GM12873 (cell line): ENCODE data around the gene C1QTNF1.

Source experiments
- TF ChIP-seq, protein P1 (sequence below): IDR thresholded peaks from 2 replicates; pipeline ENCODE4 v1.5.1; 2012; ENCODE audit warnings: low read depth, mild to moderate bottlenecking, moderate library complexity, low read length, control low read depth; ENCODE audit not compliant: insufficient read depth; ENCODE audit errors: missing control alignments

The C1QTNF1 gene

GRCh38 chr17:79039886-79040285 lies 15.9 kb downstream of the C1QTNF1 start:
- TF ChIP-seq, protein P1, sequence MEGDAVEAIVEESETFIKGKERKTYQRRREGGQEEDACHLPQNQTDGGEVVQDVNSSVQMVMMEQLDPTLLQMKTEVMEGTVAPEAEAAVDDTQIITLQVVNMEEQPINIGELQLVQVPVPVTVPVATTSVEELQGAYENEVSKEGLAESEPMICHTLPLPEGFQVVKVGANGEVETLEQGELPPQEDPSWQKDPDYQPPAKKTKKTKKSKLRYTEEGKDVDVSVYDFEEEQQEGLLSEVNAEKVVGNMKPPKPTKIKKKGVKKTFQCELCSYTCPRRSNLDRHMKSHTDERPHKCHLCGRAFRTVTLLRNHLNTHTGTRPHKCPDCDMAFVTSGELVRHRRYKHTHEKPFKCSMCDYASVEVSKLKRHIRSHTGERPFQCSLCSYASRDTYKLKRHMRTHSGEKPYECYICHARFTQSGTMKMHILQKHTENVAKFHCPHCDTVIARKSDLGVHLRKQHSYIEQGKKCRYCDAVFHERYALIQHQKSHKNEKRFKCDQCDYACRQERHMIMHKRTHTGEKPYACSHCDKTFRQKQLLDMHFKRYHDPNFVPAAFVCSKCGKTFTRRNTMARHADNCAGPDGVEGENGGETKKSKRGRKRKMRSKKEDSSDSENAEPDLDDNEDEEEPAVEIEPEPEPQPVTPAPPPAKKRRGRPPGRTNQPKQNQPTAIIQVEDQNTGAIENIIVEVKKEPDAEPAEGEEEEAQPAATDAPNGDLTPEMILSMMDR, result no peak

DNA sequence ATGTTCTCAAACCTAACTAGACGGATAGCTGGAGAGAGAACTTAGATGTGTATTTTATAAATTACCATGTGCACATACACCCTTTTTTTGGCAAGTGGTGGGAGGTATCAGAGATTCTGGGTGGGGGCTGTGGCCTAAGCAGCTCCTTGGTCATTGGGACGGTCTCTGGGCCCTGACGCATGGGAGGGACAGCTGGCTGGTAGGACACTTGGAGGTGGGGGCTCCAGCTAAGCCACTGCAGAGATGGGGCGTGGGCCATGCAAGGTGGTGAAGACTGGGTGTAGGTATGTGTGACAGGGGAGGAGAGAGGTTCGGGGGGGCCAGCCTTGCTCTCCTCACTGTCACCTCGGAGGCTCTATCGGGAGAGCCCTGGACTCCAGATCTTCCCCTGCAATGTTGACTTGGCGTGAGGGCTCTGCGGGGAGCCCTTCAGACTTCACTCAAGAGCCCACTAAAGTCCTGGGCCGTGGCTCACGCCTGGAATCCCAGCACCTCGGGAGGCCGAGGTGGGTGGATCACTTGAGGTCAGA lies 17.1 kb downstream of the C1QTNF1 start:
- TF ChIP-seq, protein P1, result no peak

DNA sequence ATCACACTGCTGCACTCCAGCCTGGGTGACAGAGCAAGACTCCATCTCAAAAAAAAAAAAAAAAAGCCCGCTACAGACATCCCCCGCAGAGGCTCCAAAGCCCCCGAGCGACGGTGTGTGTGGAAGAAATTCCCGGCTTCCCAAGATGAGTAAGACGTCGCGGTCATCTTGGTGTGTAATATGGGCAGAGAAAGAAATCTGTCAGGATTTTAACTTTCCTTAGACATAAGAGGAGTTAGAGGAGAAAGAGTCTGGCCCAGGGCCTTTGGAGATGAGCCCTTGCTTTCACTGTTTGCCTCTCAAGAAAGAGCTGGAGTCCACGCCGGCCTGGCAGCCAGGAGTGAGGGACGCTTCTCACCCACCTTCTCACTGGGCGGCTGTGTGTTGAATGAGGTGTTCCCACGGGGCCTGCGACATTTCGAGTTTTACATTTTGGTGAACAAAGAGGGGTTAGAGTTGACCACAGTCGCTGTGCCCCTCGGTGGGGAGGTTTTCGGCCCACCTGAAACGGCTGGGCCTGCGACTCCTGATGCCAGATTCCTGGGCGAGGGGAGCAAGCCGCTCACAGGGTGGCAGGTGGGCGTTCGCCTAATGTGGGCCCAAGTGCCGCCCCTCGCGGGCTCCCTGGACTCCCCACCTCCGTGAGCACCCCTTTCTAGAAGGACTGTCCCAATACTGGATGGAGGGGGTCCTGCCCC lies 17.9 kb downstream of the C1QTNF1 start:
- TF ChIP-seq, protein P1, result no peak

DNA sequence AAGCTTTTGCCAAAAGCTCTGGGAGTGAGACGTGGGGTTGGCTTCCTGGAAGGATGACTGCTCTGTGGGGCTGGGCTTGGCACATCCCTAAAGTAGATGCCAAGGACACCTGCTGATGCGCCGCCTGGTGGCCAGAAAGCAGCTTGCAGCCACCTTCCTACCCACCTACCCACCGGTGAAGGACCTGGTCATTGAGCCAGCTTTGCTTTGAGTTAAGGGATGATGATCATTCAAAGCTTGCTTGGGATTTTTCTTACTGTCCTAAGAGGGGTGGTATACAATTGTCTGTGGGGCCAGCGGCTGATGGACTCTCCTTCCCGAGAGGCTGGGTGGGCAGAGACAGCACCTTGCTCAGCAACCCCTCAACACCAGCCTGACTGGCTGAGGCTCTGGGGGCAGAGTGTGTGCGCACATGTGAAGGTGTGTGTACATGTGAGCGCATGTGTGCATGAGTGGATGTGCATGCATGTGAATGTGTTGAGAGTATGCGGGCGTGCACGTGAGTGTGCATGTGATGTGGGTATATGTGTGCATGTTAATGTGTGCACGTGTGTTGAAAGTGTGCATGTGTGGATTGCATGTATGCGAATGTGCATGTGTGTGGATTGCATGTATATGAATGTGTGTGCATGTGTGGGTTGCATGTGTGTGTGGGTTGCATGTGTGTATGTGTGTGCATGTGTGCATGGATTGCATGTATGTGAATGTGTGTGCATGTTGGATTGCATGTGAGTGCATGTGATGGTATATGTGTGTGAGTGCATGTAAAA lies 18.6 kb downstream of the C1QTNF1 start:
- TF ChIP-seq, protein P1, result peak; percentile 96

DNA sequence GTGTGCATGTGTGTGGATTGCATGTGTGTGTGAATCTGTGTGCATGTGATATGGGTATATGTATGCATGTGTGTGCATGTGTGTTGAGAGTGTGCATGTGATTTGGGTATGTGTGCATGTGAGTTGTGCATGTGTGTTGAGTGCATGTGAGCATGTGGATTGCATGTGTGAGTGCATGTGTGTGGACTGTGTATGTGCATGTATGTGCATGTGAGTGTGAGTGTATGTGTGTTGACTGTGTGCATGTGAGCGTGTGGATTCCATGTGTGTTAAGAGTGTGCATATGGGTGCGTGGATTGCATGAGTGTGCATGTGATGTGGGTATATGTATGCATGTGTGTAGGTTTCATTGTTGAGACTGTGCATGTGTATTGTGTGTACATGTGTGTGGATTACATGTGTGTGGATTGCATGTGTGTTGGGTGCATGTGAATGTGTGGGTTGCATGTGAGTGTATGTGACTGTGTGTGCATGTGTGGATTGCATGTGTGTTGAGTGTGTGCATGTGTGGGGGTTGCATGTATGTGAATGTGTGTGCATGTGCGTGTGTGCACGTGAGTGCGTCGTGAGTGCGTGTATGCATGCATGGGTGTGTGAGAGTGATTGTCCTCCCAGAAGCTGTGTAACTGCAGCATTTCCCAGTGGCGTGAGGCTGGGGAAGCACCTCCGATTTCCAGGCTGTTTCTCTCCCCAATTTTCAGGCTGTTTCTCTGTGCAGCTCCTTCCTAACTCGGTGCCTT lies 19.4 kb downstream of the C1QTNF1 start:
- TF ChIP-seq, protein P1, result no peak

DNA sequence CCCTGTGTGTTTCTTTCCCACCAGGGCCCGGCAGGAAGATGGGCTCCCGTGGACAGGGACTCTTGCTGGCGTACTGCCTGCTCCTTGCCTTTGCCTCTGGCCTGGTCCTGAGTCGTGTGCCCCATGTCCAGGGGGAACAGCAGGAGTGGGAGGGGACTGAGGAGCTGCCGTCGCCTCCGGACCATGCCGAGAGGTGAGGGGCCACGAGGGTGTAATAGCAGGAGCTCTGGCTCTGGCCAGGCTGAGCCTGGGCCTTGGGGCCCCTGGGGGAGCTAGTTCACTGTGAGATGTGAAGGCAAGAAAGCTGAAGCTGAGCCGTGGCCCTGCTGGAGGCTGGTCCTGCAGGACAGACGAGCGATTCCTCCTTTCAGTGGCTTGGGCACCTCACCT lies 20.0 kb downstream of the C1QTNF1 start:
- TF ChIP-seq, protein P1, result no peak

DNA sequence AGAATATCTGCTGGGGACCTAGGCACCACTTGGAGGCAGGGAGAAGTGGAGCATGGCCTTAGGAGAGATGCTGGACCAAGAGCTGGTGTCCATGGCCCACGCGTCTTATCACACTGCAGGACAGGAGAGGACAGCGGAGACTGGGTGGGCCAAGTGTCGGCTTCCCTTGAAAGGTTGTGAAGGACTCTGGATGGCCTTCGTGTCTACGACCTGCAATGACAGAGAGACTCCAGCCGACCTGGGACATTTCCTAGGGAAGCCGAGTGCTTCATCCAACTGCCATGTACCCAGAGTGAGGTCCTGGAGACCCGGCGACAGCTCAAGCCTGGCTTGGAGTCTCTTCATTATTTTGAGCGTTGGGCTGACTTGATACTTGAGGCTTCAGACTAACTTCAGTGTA lies 20.5 kb downstream of the C1QTNF1 start:
- TF ChIP-seq, protein P1, result no peak
